Omental fat pad (tissue), 4 donors: ENCODE data around the gene CD55. TPM values are rescaled to one million over a fixed set of nuclear protein-coding genes. Genes with fewer than 3 reads are reported as not detected.
A peak's percentile ranks its signal among the peaks of the same experiment; 100 is the strongest.

Experiments used
- ATAC-seq: fragments of 150-250 bp; one replicate; pipeline ENCODE4 v1.9.1; 2016; ENCODE audit warnings: mild to moderate bottlenecking, moderate library complexity; ENCODE audit not compliant: low FRiP score
- DNase-seq: peaks from one replicate; pipeline ENCODE4 v3.0.0-alpha.2; 2019; ENCODE audit warnings: low spot score
- total RNA-seq, 4 donors: library from RNA; depleted of rRNA; stranded (reverse); fragments of >200 nt; gene quantifications; one replicate each; pipeline ENCODE4 v1.1.0, GENCODE V29; 2016
- TF ChIP-seq, protein P1 (sequence below), 3 donors: fragments of 450-650 bp; IDR thresholded peaks; one replicate each; pipeline ENCODE4 v1.5.1; 2016 to 2017; ENCODE audit warnings: antibody characterized with exemption in 3 of 3, mild to moderate bottlenecking in 3 of 3, moderate library complexity in 2 of 3

The CD55 gene
- total RNA-seq, 4 donors from 2014 or later, result 86.2 to 468 (median 195) TPM

DNA sequence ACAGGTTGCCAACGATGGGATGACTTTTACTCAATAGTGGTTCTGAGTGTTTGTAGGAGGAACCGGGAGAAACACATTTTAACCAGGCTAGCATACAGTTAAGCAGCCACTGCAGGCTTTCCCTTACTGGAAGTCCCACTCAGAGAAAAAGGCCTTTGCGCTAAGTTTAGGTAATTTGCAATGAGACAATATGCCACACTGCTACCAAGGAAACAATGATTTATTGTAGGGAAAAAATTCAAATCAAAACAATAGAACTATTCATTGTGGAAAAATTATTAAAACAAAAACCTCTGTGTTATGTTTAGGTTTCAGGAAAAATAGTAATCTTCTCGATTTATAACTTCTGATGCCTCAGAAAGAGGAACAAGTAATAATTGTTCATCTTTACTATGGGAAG lies 81.3 kb downstream of the CD55 start:
- no peak for DNase-seq
- no peak for ATAC-seq
- TF ChIP-seq, protein P1, sequence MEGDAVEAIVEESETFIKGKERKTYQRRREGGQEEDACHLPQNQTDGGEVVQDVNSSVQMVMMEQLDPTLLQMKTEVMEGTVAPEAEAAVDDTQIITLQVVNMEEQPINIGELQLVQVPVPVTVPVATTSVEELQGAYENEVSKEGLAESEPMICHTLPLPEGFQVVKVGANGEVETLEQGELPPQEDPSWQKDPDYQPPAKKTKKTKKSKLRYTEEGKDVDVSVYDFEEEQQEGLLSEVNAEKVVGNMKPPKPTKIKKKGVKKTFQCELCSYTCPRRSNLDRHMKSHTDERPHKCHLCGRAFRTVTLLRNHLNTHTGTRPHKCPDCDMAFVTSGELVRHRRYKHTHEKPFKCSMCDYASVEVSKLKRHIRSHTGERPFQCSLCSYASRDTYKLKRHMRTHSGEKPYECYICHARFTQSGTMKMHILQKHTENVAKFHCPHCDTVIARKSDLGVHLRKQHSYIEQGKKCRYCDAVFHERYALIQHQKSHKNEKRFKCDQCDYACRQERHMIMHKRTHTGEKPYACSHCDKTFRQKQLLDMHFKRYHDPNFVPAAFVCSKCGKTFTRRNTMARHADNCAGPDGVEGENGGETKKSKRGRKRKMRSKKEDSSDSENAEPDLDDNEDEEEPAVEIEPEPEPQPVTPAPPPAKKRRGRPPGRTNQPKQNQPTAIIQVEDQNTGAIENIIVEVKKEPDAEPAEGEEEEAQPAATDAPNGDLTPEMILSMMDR (IDR thresholded peaks at IDR 0.05), result no peak

DNA sequence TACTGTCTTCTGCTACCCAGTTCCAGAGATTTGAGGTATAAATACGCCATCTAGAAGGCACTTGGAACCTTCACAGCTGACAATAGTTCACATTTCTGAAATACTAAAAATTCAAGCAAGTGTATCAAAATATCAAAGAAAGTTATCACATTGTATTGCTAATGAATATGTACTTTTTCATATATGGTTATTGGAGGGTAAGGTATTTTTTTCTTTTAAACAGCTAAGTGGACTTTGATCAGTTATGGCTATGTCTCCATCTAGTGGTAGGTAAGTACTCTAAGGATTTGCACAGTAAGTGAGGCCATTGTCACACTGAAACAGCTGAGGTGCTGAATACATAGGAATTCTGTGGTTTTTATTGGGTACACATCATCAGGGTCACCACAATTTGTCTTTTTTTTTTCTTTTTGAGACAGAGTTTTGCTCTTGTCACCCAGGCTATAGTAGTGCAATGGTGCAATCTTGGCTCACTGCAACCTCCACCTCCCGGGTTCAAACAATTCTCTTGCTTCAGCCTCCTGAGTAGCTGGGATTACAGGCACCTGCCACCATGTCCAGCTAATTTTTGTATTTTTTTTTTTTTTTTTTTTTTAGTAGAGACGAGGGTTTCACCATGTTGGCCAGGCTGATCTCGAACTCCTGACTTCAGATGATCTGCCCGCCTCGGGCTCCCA lies 83.5 kb downstream of the CD55 start:
- no peak for ATAC-seq
- no peak for DNase-seq
- TF ChIP-seq, protein P1 (IDR thresholded peaks at IDR 0.05), result peak in 1 of 3 donors; percentile 50

DNA sequence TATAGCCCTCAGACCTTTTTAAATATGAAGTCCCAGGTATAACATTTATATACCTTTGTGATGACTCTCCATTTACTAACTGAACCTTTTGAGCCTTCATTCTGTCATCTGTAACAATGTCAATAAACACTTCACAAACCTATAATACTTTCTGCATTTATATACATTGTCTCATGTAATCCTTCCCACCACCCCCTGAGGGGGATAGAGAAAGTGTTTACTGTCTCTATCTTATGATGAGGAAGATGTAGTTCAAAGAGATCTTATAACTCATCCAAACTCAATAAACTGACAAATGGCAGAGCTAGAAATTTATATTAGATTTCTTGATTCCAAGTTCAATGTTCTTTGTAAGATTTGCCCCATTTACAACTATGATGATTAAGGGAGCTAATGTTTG lies 84.3 kb downstream of the CD55 start:
- ATAC-seq (no peak), DNase-seq (no peak)
- TF ChIP-seq, protein P1 (IDR thresholded peaks at IDR 0.05), result no peak

DNA sequence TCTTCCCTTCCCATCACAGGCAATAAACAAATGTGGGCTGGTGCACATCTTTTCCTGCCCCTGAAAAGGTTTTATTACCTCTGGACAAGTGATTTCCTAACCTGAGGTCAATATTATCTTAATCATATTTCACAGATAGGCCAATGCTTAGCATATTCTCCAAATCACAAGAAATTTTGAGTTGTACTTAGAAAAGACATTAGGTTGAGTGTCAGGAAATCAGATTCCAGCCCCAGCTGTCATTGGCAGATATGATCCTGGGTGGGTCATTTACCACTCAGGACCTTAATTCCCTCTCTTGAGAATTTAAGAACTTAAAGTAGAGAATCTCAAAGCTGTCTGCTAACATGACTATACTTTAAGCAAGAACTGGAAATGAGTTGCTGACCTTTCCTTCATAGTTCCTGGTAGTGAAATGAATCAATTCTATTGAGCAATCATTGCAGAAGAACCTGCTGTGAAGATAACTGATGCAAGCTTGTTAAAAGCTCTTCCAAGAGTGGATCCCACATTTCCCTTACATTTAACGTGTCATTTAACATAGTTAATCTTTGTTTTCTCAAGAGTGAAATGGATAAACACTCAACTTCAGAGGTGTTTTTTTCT lies 86.3 kb downstream of the CD55 start:
- DNase-seq (no peak), ATAC-seq (peak; percentile 78)
- TF ChIP-seq, protein P1 (IDR thresholded peaks at IDR 0.05), result no peak

Other genes starting within 250 kb of the CD55 start
- 1 to 10 TPM in 3 of 4 donors, under 1 TPM in 1; 0.24 to 6.0 (median 2.1) TPM for gene C4BPB, start 232.8 kb upstream of the CD55 start, total RNA-seq
- gene C4BPA, start 217.4 kb upstream of the CD55 start, total RNA-seq, result 1 to 10 TPM in 1 of 4 donors, not detected in 3; 3.3 TPM
- under 1 TPM in 2 of 4 donors, not detected in 2; 0.12 to 0.46 TPM for gene CR2, start 132.7 kb downstream of the CD55 start, total RNA-seq
- 10 to 100 TPM in 3 of 4 donors, 1 to 10 TPM in 1; 9.1 to 29.2 (median 21.8) TPM for gene CR1, start 174.5 kb downstream of the CD55 start, total RNA-seq